ENCODE data around the gene CAD. TPM values are rescaled to one million over a fixed set of nuclear protein-coding genes. Genes with fewer than 3 reads are reported as not detected.

The CAD gene
- total RNA-seq, 1 donor from 2014 or later = 60.0 TPM

DNA sequence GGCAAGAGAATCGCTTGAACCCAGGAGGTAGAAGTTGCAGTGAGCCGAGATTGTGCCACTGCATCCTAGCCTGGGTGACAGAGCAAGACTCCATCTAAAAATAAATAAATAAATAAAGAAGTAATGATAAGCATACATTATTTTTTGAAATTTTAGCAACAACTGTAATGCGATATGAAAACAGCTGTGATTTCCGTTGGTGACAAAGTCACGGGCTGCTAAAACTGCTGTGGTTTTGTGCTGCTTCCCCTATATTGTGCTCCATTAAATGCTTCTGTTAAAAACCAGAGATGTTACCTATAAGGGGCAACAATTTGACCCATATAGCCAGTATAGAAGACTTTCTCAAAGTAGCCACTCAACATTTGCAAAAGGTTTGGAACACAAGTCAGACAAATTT lies 73.4 kb downstream of the CAD start:
- H3K4me3 ChIP-seq (ENCODE audit: low read depth, low read length) = no peak overlapping the region
- peaks cover 6% of the 10 kb centered on the region for H3K27me3 ChIP-seq (ENCODE audit: control insufficient read depth, insufficient read depth, low read length)
- no peak for DNase-seq (ENCODE audit: low read depth)

DNA sequence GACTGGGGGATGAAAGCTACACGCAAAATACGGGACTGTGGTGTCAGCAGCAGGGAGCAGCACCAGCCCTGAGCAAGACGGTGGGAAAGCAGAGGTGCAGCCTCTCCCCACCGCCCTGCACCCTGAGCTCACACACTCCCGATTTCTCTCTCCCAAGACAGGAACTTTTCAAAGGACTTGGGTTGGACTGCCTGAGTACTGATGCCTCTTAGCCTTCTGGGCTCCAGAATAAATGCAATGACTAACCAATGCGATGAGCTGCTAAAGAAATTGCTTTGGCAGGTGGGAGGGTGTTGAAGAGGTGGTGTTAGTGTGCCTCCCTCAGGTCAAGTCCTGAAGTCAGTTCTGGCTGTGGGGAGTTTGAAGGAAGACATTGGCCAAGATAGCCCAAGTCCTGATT lies 74.7 kb downstream of the CAD start:
- Histone ChIP-seq H3K36me3 (ENCODE audit: control insufficient read depth, insufficient read depth, low read length) (no peaks in the 10 kb centered on the region), H3K4me3 (ENCODE audit: low read depth, low read length) (no peak overlapping the region), H3K27me3 (ENCODE audit: control insufficient read depth, insufficient read depth, low read length) (peaks cover 13% of the 10 kb centered on the region)
- DNase-seq (ENCODE audit: low read depth) = no peak
- TF ChIP-seq, protein P1, sequence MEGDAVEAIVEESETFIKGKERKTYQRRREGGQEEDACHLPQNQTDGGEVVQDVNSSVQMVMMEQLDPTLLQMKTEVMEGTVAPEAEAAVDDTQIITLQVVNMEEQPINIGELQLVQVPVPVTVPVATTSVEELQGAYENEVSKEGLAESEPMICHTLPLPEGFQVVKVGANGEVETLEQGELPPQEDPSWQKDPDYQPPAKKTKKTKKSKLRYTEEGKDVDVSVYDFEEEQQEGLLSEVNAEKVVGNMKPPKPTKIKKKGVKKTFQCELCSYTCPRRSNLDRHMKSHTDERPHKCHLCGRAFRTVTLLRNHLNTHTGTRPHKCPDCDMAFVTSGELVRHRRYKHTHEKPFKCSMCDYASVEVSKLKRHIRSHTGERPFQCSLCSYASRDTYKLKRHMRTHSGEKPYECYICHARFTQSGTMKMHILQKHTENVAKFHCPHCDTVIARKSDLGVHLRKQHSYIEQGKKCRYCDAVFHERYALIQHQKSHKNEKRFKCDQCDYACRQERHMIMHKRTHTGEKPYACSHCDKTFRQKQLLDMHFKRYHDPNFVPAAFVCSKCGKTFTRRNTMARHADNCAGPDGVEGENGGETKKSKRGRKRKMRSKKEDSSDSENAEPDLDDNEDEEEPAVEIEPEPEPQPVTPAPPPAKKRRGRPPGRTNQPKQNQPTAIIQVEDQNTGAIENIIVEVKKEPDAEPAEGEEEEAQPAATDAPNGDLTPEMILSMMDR (IDR thresholded peaks at IDR 0.05; ENCODE audit: insufficient read depth, low read length, poor library complexity, severe bottlenecking) = no peak

More for the DNA sequence above, 73.4 kb downstream of the CAD start:
- no peaks in the 10 kb centered on the region for H3K36me3 ChIP-seq (ENCODE audit: control insufficient read depth, insufficient read depth, low read length)
- TF ChIP-seq, protein P1 (IDR thresholded peaks at IDR 0.05; ENCODE audit: insufficient read depth, low read length, poor library complexity, severe bottlenecking) = no peak

Other genes with a start within 250 kb of the CAD start
- 4.6 and 5.0 TPM in 2 replicates for gene MAPRE3, start 246.7 kb upstream of the CAD start, total RNA-seq
- gene TMEM214, start 184.4 kb upstream of the CAD start, total RNA-seq = 27.0 and 36.1 TPM in 2 replicates
- 28.6 and 32.0 TPM in 2 replicates for gene AGBL5, start 165.7 kb upstream of the CAD start, total RNA-seq
- 237 and 272 TPM in 2 replicates for gene OST4, start 145.7 kb upstream of the CAD start, total RNA-seq
- 7.4 and 9.5 TPM in 2 replicates for gene EMILIN1, start 138.8 kb upstream of the CAD start, total RNA-seq
- gene KHK, start 130.6 kb upstream of the CAD start, total RNA-seq = 3.1 and 3.8 TPM in 2 replicates
- 1.8 and 2.5 TPM in 2 replicates for gene CGREF1, start 98.2 kb upstream of the CAD start, total RNA-seq
- not detected in 2 replicates for gene ABHD1, start 93.6 kb upstream of the CAD start, total RNA-seq
- 66.0 and 71.1 TPM in 2 replicates for gene PREB, start 82.7 kb upstream of the CAD start, total RNA-seq
- gene PRR30, start 78.0 kb upstream of the CAD start, total RNA-seq = not detected in 2 replicates
- not detected in 2 replicates for gene TCF23, start 68.4 kb upstream of the CAD start, total RNA-seq
- gene ATRAID, start 5.3 kb upstream of the CAD start, total RNA-seq = 146 and 161 TPM in 2 replicates
- 52.1 and 67.7 TPM in 2 replicates for gene SLC5A6, start 5.1 kb upstream of the CAD start, total RNA-seq
- 0.08 and 0.27 TPM in 2 replicates for gene SLC30A3, start 45.7 kb downstream of the CAD start, total RNA-seq
- gene DNAJC5G, start 58.1 kb downstream of the CAD start, total RNA-seq = not detected in 2 replicates
- gene TRIM54, start 65.1 kb downstream of the CAD start, total RNA-seq = 0.27 and 0.33 TPM in 2 replicates
- 1.6 and 1.7 TPM in 2 replicates for gene UCN, start 91.1 kb downstream of the CAD start, total RNA-seq
- 90.7 and 105 TPM in 2 replicates for gene MPV17, start 105.7 kb downstream of the CAD start, total RNA-seq
- gene GTF3C2, start 139.4 kb downstream of the CAD start, total RNA-seq = 53.1 and 54.9 TPM in 2 replicates
- gene EIF2B4, start 153.0 kb downstream of the CAD start, total RNA-seq = 39.8 and 46.7 TPM in 2 replicates
- gene SNX17, start 153.2 kb downstream of the CAD start, total RNA-seq = 92.1 and 120 TPM in 2 replicates
- gene ZNF513, start 163.4 kb downstream of the CAD start, total RNA-seq = 10.3 and 11.5 TPM in 2 replicates
- gene PPM1G, start 192.2 kb downstream of the CAD start, total RNA-seq = 110 and 121 TPM in 2 replicates
- 105 TPM in 2 replicates for gene NRBP1, start 211.3 kb downstream of the CAD start, total RNA-seq
- gene KRTCAP3, start 225.0 kb downstream of the CAD start, total RNA-seq = 8.1 and 10.0 TPM in 2 replicates